CD4-positive, alpha-beta T cell treated with Interleukin-6 for 4 hours (primary cell): ENCODE results near the gene NEMF.

Experiments
- DNase-seq: peaks from one replicate; pipeline ENCODE4 v3.0.0-alpha.2; 2020; ENCODE audit warnings: mixed read lengths

Gene NEMF

GRCh38 chr14:49732896-49733295 is 119.7 kb downstream of the NEMF start:
- no peak for DNase-seq
